Neutrophil (primary cell): ENCODE measurements around the gene BMP2K.
A peak's percentile ranks its signal among the peaks of the same experiment; 100 is the strongest.

Source experiments
- H3K27ac ChIP-seq: fragments of 200-600 bp; sonication (generic); 2 replicates; pipeline ENCODE4 v1.5.1; 2016; ENCODE audit warnings: mild to moderate bottlenecking, moderate library complexity
- H3K27me3 ChIP-seq: fragments of 200-600 bp; sonication (generic); 2 replicates; pipeline ENCODE4 v1.6.0; 2016; ENCODE audit warnings: mild to moderate bottlenecking
- H3K36me3 ChIP-seq: fragments of 200-600 bp; sonication (generic); 2 replicates; pipeline ENCODE4 v1.5.1; 2017
- H3K4me1 ChIP-seq, 2 experiments: fragments of 200-600 bp in 1 of 2; sonication (generic) in 1 of 2; 1 replicate in 1 of 2; 2 replicates in 1 of 2; pipeline versions ENCODE4 v1.5.1 to v1.6.1; 2013 to 2016; ENCODE audit warnings: low read depth in 1 of 2, low read length in 1 of 2, mild to moderate bottlenecking in 1 of 2, moderate library complexity in 1 of 2; ENCODE audit not compliant: control insufficient read depth in 1 of 2, insufficient read depth in 1 of 2
- H3K4me3 ChIP-seq, 2 experiments: fragments of 200-600 bp in 1 of 2; sonication (generic) in 1 of 2; 1 replicate in 1 of 2; 2 replicates in 1 of 2; pipeline ENCODE4 v1.5.1; 2013 to 2016; ENCODE audit warnings: low read depth in 1 of 2, low read length in 1 of 2, mild to moderate bottlenecking in 1 of 2, moderate library complexity in 1 of 2
- H3K9me3 ChIP-seq: fragments of 200-600 bp; sonication (generic); 2 replicates; pipeline ENCODE4 v1.5.1; 2016
- TF ChIP-seq, protein P1 (sequence below): fragments of 200-600 bp; sonication (generic); IDR thresholded peaks from 2 replicates; pipeline ENCODE4 v1.5.1; 2016; ENCODE audit warnings: antibody characterized with exemption

The BMP2K gene

DNA sequence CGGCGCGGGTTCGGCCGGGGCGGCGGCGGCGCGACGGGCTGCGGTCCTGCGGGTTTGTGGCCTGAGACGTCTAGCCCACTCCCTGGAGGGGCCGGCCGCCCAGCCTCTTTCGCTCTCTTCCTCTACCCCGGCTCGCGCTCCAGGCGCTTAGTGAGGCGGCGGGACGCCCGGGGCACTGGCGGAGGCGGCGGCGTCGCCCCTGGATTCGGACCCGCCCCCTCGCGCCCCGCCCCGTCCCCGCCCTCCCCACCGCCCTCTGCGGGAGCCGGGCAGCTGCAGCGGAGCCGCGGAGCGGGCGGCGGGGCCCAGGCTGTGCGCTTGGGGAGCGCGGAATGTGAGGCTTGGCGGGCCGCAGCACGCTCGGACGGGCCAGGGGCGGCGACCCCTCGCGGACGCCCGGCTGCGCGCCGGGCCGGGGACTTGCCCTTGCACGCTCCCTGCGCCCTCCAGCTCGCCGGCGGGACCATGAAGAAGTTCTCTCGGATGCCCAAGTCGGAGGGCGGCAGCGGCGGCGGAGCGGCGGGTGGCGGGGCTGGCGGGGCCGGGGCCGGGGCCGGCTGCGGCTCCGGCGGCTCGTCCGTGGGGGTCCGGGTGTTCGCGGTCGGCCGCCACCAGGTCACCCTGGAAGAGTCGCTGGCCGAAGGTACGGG is at the start of gene BMP2K:
TSS of gene BMP2K (plus strand) at position 272 of the 650 bp plus-strand sequence. CDS start at position 466, 194 bp downstream.
- H3K4me3 ChIP-seq = peak within 1 kb of the TSS; percentile 74 to 82
- H3K27ac ChIP-seq = peak within 1 kb of the TSS; percentile 90
- peaks cover 39 to 40% of the 10 kb centered on the region in 2 experiments for H3K4me1 ChIP-seq
- TF ChIP-seq, protein P1, sequence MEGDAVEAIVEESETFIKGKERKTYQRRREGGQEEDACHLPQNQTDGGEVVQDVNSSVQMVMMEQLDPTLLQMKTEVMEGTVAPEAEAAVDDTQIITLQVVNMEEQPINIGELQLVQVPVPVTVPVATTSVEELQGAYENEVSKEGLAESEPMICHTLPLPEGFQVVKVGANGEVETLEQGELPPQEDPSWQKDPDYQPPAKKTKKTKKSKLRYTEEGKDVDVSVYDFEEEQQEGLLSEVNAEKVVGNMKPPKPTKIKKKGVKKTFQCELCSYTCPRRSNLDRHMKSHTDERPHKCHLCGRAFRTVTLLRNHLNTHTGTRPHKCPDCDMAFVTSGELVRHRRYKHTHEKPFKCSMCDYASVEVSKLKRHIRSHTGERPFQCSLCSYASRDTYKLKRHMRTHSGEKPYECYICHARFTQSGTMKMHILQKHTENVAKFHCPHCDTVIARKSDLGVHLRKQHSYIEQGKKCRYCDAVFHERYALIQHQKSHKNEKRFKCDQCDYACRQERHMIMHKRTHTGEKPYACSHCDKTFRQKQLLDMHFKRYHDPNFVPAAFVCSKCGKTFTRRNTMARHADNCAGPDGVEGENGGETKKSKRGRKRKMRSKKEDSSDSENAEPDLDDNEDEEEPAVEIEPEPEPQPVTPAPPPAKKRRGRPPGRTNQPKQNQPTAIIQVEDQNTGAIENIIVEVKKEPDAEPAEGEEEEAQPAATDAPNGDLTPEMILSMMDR = peak; percentile 48
- H3K9me3 ChIP-seq = no peaks in the 10 kb centered on the region
- H3K36me3 ChIP-seq = peaks cover 5% of the 10 kb centered on the region
- H3K27me3 ChIP-seq = no peaks in the 10 kb centered on the region

DNA sequence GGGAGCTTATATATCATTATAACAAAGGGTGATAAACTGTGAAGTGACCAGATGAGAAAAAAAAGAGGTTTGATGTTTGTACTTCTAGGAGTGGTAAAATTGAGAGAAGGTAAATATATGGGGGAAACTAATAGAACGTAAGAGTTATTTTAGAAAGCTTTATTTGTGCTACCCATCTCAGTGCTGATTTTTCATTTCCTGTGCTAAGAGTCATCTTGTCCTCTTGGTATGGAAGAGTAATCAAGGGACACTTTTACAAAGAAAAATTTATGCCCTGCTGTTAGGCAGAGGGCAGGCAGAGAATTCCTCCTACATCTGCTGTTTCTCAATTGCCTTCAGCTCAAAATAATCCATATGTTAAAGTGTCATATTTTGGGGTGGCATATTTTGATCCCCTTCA is 49.6 kb upstream of the BMP2K start:
- H3K9me3 ChIP-seq = no peaks in the 10 kb centered on the region
- TF ChIP-seq, protein P1 = no peak
- H3K4me3 ChIP-seq = no peak overlapping the region
- H3K36me3 ChIP-seq = peaks cover 8% of the 10 kb centered on the region
- H3K27ac ChIP-seq = peak overlapping the region; percentile 62
- peaks cover 8 to 10% of the 10 kb centered on the region in 2 experiments for H3K4me1 ChIP-seq
- no peaks in the 10 kb centered on the region for H3K27me3 ChIP-seq

DNA sequence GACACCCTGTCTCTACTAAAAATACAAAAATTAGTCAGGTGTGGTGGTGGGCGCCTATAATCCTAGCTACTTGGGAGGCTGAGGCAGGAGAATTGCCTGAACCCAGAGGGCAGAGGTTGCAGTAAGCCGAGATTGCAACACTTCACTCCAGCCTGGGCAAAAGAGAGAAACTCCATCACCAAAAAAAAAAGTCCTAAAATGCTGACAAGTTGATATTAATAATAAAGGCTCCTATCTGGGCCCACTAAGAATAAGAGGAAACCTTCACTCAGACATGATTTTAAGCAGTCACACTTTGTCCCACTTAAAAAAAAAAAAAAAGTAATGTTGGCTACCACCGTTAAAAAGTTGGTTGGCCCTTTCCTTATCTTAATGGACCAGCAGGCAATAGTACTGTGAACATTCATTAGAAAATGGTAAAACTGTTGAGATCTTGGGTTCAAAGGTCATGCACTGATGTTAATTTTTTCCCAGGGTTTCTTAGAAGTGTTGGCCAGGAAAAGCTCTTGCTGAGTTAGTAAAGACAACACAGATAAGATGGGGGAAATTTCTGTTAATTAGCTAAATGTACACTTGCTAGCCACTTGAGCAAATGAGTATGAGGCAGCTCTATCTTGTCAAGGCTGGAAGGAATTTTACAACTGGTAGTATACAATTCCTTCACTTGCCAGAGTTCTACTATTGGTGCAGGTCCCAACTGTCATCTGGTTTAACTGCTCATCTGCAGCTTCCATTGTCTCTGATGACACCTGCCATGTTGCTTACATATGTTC is 43.6 kb upstream of the BMP2K start:
- Histone ChIP-seq H3K9me3 (no peaks in the 10 kb centered on the region), H3K27ac (no peak overlapping the region), H3K4me3 (no peak overlapping the region), H3K4me1 (no peaks in the 10 kb centered on the region), H3K36me3 (no peaks in the 10 kb centered on the region), H3K27me3 (no peaks in the 10 kb centered on the region)
- TF ChIP-seq, protein P1 = no peak

DNA sequence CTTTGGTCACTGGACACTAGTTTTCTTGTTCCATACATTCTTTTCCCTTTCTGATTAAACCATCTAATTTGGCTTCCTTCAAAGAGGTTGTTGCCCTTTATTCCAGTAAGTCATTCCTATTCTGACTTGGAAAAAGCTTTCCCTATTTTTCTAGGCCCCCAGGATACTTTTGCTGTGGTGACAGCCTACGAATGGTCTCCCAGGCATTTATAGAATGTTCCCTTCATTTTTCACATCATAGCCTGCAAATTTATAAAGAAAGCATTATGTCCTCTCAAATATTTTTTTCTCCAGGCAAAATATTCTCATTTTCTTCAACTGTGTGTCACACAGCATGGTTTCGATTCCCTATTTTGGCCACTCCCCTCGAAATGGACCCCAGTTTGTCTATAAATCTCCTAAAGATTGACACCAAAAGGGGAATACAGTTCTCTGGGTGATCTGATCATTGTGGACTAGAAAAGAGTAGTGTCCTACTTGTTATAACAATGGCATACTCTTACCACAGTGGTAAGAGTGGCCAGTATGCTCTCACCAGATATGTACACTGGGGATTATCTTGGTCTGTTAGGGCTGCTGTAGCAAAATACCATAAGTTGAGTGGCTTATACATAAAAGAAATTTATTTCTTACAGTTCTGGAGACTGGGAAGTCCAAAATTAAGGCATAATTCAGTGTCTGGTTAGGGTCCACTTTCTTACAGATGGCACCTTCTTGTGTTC is 41.5 kb upstream of the BMP2K start:
- Histone ChIP-seq H3K4me3 (no peak overlapping the region), H3K27me3 (no peaks in the 10 kb centered on the region), H3K36me3 (peaks cover 14% of the 10 kb centered on the region), H3K4me1 (peaks cover 2 to 3% of the 10 kb centered on the region in 2 experiments), H3K27ac (no peak overlapping the region), H3K9me3 (no peaks in the 10 kb centered on the region)
- TF ChIP-seq, protein P1 = no peak

DNA sequence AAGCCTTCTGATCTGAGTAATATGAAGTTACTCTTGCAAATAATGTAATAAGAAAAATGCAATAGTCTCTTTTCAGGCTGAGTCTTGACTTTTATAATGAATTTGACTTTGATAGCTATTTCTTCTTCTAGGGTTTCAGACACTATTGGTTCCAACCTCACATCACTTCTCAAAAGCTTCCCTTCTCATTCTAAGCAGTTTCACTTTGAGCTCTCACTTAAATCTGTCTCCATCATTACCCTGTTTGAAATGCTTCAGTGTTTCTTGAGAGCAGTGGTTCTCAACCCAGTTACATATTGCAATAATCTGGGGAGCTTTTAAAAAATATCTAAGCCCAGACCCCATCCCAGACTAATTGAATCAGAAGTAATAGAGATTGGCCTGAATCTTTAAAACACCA is 40.5 kb upstream of the BMP2K start:
- H3K27ac ChIP-seq = no peak overlapping the region
- peaks cover 3 to 6% of the 10 kb centered on the region in 2 experiments for H3K4me1 ChIP-seq
- H3K9me3 ChIP-seq = no peaks in the 10 kb centered on the region
- H3K4me3 ChIP-seq = no peak overlapping the region
- no peaks in the 10 kb centered on the region for H3K27me3 ChIP-seq
- TF ChIP-seq, protein P1 = no peak
- H3K36me3 ChIP-seq = peaks cover 14% of the 10 kb centered on the region
